ENCODE measurements around the gene SIN3B. TPM values are rescaled to one million over a fixed set of nuclear protein-coding genes. Genes with fewer than 3 reads are reported as not detected.

SIN3B gene
- polyA plus RNA-seq, 3 donors: 7.2 to 154 (median 10.2) TPM

DNA sequence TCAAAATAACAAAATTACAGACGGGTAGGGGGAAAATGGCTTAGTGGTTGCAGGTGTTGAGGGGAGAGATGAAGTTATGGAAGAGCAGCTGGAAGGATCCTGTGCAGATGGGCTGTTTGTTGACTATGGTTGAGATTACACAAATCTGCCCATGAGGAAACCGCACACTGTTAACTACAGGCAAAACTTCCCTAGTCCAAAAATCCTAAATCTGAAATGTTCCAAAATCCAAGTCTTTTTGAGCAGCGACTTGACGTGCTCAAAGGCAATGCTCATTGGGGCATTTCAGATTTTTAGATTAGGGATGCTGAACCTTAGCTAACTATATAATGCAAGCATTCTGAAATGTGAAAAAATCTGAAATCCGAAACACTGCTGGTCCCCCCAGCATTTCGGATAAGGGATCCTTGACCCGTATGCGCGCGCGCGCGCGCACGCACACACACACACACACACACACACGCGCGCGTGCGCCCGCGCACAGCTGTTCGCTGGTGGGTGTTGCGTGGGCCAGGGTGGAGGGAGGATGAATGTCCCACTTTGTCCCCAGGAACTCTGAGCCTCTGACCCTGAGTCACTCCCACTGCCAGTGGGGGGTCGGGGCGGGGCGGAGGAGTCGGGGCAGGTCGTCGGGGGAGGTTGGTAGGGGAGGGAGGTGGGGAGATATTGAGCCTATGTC, 66.4 kb downstream of the SIN3B start:
- H3K9ac ChIP-seq (ENCODE audit: insufficient read depth, low read length, poor library complexity, severe bottlenecking): peak overlapping the region; percentile 65
- peak overlapping the region; percentile 92 for H2AFZ ChIP-seq (ENCODE audit: insufficient read depth, low read depth, low read length, poor library complexity, severe bottlenecking)
- H3K9me3 ChIP-seq (replicated peaks in 1 of 2; ENCODE audit: control insufficient read depth in 1 of 2, insufficient read depth in 1 of 2, low read length in 2 of 2): no peaks in the 10 kb centered on the region
- no peaks in the 10 kb centered on the region for H3K36me3 ChIP-seq (replicated peaks in 1 of 2; ENCODE audit: control insufficient read depth in 1 of 2, insufficient read depth in 2 of 2, low read length in 2 of 2)
- H4K20me1 ChIP-seq (ENCODE audit: insufficient read depth, low read length): no peaks in the 10 kb centered on the region
- peaks cover 13 to 20% of the 10 kb centered on the region in 2 donors for H3K36me3 Mint-ChIP-seq
- peaks cover 48% of the 10 kb centered on the region for H3K4me1 Mint-ChIP-seq
- peaks cover 37 to 63% (median 44%) of the 10 kb centered on the region in 3 donors for H3K27me3 Mint-ChIP-seq (ENCODE audit: low read depth in 3 of 3)
- peaks cover 55 to 62% of the 10 kb centered on the region in 2 donors for H3K4me1 ChIP-seq (ENCODE audit: control insufficient read depth in 1 of 2, insufficient read depth in 2 of 2, low read length in 2 of 2)
- peak overlapping the region in 2 of 7 donors; percentile 13 to 53 for H3K27ac Mint-ChIP-seq
- TF ChIP-seq, protein P1, sequence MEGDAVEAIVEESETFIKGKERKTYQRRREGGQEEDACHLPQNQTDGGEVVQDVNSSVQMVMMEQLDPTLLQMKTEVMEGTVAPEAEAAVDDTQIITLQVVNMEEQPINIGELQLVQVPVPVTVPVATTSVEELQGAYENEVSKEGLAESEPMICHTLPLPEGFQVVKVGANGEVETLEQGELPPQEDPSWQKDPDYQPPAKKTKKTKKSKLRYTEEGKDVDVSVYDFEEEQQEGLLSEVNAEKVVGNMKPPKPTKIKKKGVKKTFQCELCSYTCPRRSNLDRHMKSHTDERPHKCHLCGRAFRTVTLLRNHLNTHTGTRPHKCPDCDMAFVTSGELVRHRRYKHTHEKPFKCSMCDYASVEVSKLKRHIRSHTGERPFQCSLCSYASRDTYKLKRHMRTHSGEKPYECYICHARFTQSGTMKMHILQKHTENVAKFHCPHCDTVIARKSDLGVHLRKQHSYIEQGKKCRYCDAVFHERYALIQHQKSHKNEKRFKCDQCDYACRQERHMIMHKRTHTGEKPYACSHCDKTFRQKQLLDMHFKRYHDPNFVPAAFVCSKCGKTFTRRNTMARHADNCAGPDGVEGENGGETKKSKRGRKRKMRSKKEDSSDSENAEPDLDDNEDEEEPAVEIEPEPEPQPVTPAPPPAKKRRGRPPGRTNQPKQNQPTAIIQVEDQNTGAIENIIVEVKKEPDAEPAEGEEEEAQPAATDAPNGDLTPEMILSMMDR (IDR thresholded peaks at IDR 0.05): no peak
- H3K27ac ChIP-seq (ENCODE audit: low read depth in 1 of 2, low read length in 2 of 2): no peak overlapping the region
- WGBS (ENCODE audit: insufficient coverage): 100% methylated on average over 2 of the region's 30 CpGs
- peaks cover 0 to 37% of the 10 kb centered on the region in 2 donors for H3K27me3 ChIP-seq (ENCODE audit: control insufficient read depth in 2 of 2, insufficient read depth in 2 of 2, low read length in 2 of 2)
- peaks cover 0 to 6% (median 2%) of the 10 kb centered on the region in 7 donors for H3K9me3 Mint-ChIP-seq
- H3K4me3 ChIP-seq (replicated peaks in 1 of 3; ENCODE audit: low read depth in 2 of 3, low read length in 3 of 3): peak overlapping the region; percentile 58 to 84 (median 73)
- H3K4me2 ChIP-seq (replicated peaks; ENCODE audit: extremely low read depth, low read length, poor library complexity, severe bottlenecking): peak overlapping the region; percentile 99
- H3K4me3 Mint-ChIP-seq: peak overlapping the region; percentile 61 to 65
- DNase-seq: peak in 2 of 3 donors; percentile 27 to 46
- no peaks in the 10 kb centered on the region for H3K79me2 ChIP-seq (ENCODE audit: insufficient read depth, low read length)
- intact Hi-C loops (cut with micrococcal nuclease): loop anchor here (2.0 to 5.0 kb wide), 2 partner anchors 63 to 117 kb away; no protein-coding TSS in a partner anchor

- peak overlapping the region; percentile 68 to 87 (median 83) for H3K27ac Mint-ChIP-seq
- H3K27me3 Mint-ChIP-seq (ENCODE audit: low read depth in 3 of 3): peaks cover 35 to 61% (median 44%) of the 10 kb centered on the region in 3 donors
- H3K4me1 ChIP-seq (ENCODE audit: control insufficient read depth in 1 of 2, insufficient read depth in 2 of 2, low read length in 2 of 2): peaks cover 60 to 65% of the 10 kb centered on the region in 2 donors
These were observed 67.2 kb downstream of the SIN3B start for GRCh38 chr19:16896146-16897028.

More at GRCh38 chr19:16896146-16897028, 67.2 kb downstream of the SIN3B start:
- Mint-ChIP-seq H3K36me3 (peaks cover 13 to 20% of the 10 kb centered on the region in 2 donors), H3K9me3 (peaks cover 0 to 6% (median 2%) of the 10 kb centered on the region in 7 donors), H3K4me1 (peaks cover 48% of the 10 kb centered on the region), H3K4me3 (peak overlapping the region; percentile 79 to 90)
- Histone ChIP-seq H2AFZ (ENCODE audit: insufficient read depth, low read depth, low read length, poor library complexity, severe bottlenecking) (peak overlapping the region; percentile 92), H3K9ac (ENCODE audit: insufficient read depth, low read length, poor library complexity, severe bottlenecking) (peak overlapping the region; percentile 65), H4K20me1 (ENCODE audit: insufficient read depth, low read length) (no peaks in the 10 kb centered on the region), H3K27ac (ENCODE audit: low read depth in 1 of 2, low read length in 2 of 2) (peak overlapping the region in 1 of 2 donors; percentile 81), H3K9me3 (replicated peaks in 1 of 2; ENCODE audit: control insufficient read depth in 1 of 2, insufficient read depth in 1 of 2, low read length in 2 of 2) (no peaks in the 10 kb centered on the region), H3K27me3 (ENCODE audit: control insufficient read depth in 2 of 2, insufficient read depth in 2 of 2, low read length in 2 of 2) (peaks cover 0 to 37% of the 10 kb centered on the region in 2 donors), H3K4me3 (replicated peaks in 1 of 3; ENCODE audit: low read depth in 2 of 3, low read length in 3 of 3) (peak overlapping the region; percentile 58 to 84 (median 73)), H3K36me3 (replicated peaks in 1 of 2; ENCODE audit: control insufficient read depth in 1 of 2, insufficient read depth in 2 of 2, low read length in 2 of 2) (no peaks in the 10 kb centered on the region), H3K4me2 (replicated peaks; ENCODE audit: extremely low read depth, low read length, poor library complexity, severe bottlenecking) (peak overlapping the region; percentile 99), H3K79me2 (ENCODE audit: insufficient read depth, low read length) (no peaks in the 10 kb centered on the region)
- TF ChIP-seq, protein P1 (IDR thresholded peaks at IDR 0.05): no peak
- intact Hi-C loops (cut with micrococcal nuclease): loop anchor here (2.0 to 5.0 kb wide), 2 partner anchors 64 to 118 kb away; no protein-coding TSS in a partner anchor
- WGBS (ENCODE audit: insufficient coverage): 7% methylated on average over 50 of the region's 66 CpGs
- peak in 1 of 3 donors; percentile 19 for DNase-seq

All from CD14-positive monocyte (primary cell).